Measurements from ENCODE around the gene CIAO3. TPM values are rescaled to one million over a fixed set of nuclear protein-coding genes. Genes with fewer than 3 reads are reported as not detected.
"Not testable (repeated sequence)": the region's sequence is repeated elsewhere in the genome, so short reads cannot be mapped to it uniquely, and the experiment has no call there.

The CIAO3 gene
- total RNA-seq, 1 donor from 2014 or later, result 46.0 TPM

GRCh38 chr16:743794-744500, 3.1 kb upstream of the CIAO3 start:
- Mint-ChIP-seq H3K27me3 (ENCODE audit: low read depth) (no peaks in the 10 kb centered on the region), H3K9me3 (no peaks in the 10 kb centered on the region), H3K36me3 (no peaks in the 10 kb centered on the region), H3K4me3 (no peak overlapping the region), H3K27ac (no peak overlapping the region), H3K4me1 (peaks cover 9% of the 10 kb centered on the region)
- peak; percentile 30 for TF ChIP-seq CTCF (IDR thresholded peaks at IDR 0.05; ENCODE audit: unreplicated experiment)
- DNase-seq (ENCODE audit: low spot score in 2 of 2, unreplicated experiment in 2 of 2), result no peak

- not testable (repeated sequence) for H3K27me3 Mint-ChIP-seq (ENCODE audit: low read depth); H3K27ac Mint-ChIP-seq; H3K4me1 Mint-ChIP-seq; H3K4me3 Mint-ChIP-seq; DNase-seq (ENCODE audit: low spot score in 2 of 2, unreplicated experiment in 2 of 2); H3K36me3 Mint-ChIP-seq; H3K9me3 Mint-ChIP-seq
These were observed 2.1 kb upstream of the CIAO3 start for GRCh38 chr16:742894-743293.

- H3K4me3 Mint-ChIP-seq, result peak overlapping the region; percentile 79
- TF ChIP-seq CTCF (IDR thresholded peaks at IDR 0.05; ENCODE audit: unreplicated experiment), result no peak
- DNase-seq (ENCODE audit: low spot score in 2 of 2, unreplicated experiment in 2 of 2), result no peak
- H3K9me3 Mint-ChIP-seq, result no peaks in the 10 kb centered on the region
- H3K36me3 Mint-ChIP-seq, result peaks cover 5% of the 10 kb centered on the region
- no peak overlapping the region for H3K27ac Mint-ChIP-seq
- H3K27me3 Mint-ChIP-seq (ENCODE audit: low read depth), result no peaks in the 10 kb centered on the region
- peaks cover 9% of the 10 kb centered on the region for H3K4me1 Mint-ChIP-seq
These were observed 1.3 kb upstream of the CIAO3 start for GRCh38 chr16:741986-742629.

GRCh38 chr16:740459-740763, 386 bp downstream of the CIAO3 start:
- Mint-ChIP-seq H3K27ac (no peak overlapping the region), H3K27me3 (ENCODE audit: low read depth) (no peaks in the 10 kb centered on the region), H3K36me3 (peaks cover 6% of the 10 kb centered on the region), H3K9me3 (no peaks in the 10 kb centered on the region), H3K4me1 (peaks cover 9% of the 10 kb centered on the region), H3K4me3 (peak overlapping the region; percentile 79)
- no peak for DNase-seq (ENCODE audit: low spot score in 2 of 2, unreplicated experiment in 2 of 2)
- no peak for TF ChIP-seq CTCF (IDR thresholded peaks at IDR 0.05; ENCODE audit: unreplicated experiment)

GRCh38 chr16:739560-740458, 988 bp downstream of the CIAO3 start:
- Mint-ChIP-seq H3K4me3 (peak overlapping the region; percentile 79), H3K27ac (no peak overlapping the region), H3K4me1 (peaks cover 9% of the 10 kb centered on the region), H3K9me3 (no peaks in the 10 kb centered on the region), H3K36me3 (peaks cover 10% of the 10 kb centered on the region), H3K27me3 (ENCODE audit: low read depth) (no peaks in the 10 kb centered on the region)
- no peak for DNase-seq (ENCODE audit: low spot score in 2 of 2, unreplicated experiment in 2 of 2)
- no peak for TF ChIP-seq CTCF (IDR thresholded peaks at IDR 0.05; ENCODE audit: unreplicated experiment)

Measured in mesothelial cell of epicardium (in vitro differentiated cells).